GM19023 (cell line): Measurements from ENCODE around the gene RPL23.

Source experiments
- ATAC-seq: cut with Tn5 transposase; IDR thresholded peaks from one replicate; pipeline ENCODE4 v1.9.1; 2021; ENCODE audit warnings: mild to moderate bottlenecking, moderate library complexity; ENCODE audit not compliant: unreplicated experiment

RPL23 gene

GRCh38 chr17:38799501-38800236, 53.9 kb downstream of the RPL23 start, which contains the start of gene PIP4K2B:
Gene PIP4K2B, minus strand, starts transcription at chr17:38799556. Its CDS starts 132 bp downstream, at chr17:38799424.
- ATAC-seq = peak; percentile 84

- peak; percentile 25 for ATAC-seq
These were observed 54.7 kb downstream of the RPL23 start for GRCh38 chr17:38798614-38799500.
